NCI-H345 treated with DMSO at 0.1 percent for 48 hours (cell line): ENCODE data around the gene GNMT.
"Not testable (repeated sequence)": the region's sequence is repeated elsewhere in the genome, so short reads cannot be mapped to it uniquely, and the experiment has no call there.

ENCODE experiments used
- DNase-seq: peaks from one replicate; lab custom pipeline; 2025; ENCODE audit not compliant: unreplicated experiment; lab: John Stamatoyannopoulos, UW

Gene GNMT

GRCh38 chr6:42940493-42941045 lies 20.0 kb upstream of the GNMT start:
- no peak for DNase-seq

- not testable (repeated sequence) for DNase-seq
Measured at GRCh38 chr6:42941356-42941755, 19.2 kb upstream of the GNMT start.

- DNase-seq: no peak
Measured at GRCh38 chr6:42942444-42942843, 18.1 kb upstream of the GNMT start.

GRCh38 chr6:42947950-42948349 lies 12.6 kb upstream of the GNMT start:
- DNase-seq: no peak

- DNase-seq: no peak
Measured at GRCh38 chr6:42952389-42952788, 8.2 kb upstream of the GNMT start.

GRCh38 chr6:42954405-42954804 lies 6.1 kb upstream of the GNMT start:
- not testable (repeated sequence) for DNase-seq

- no peak for DNase-seq
Measured at GRCh38 chr6:42958125-42958524, 2.4 kb upstream of the GNMT start.

GRCh38 chr6:42959917-42960242 lies 674 bp upstream of the GNMT start:
- DNase-seq: no peak

- no peak for DNase-seq
Measured at GRCh38 chr6:42961020-42961470, 491 bp downstream of the GNMT start.

GRCh38 chr6:42962096-42962495 lies 1.5 kb downstream of the GNMT start:
- no peak for DNase-seq

- DNase-seq: no peak
Measured at GRCh38 chr6:42962502-42963178, 2.1 kb downstream of the GNMT start.

GRCh38 chr6:42963179-42963854 lies 2.8 kb downstream of the GNMT start:
- DNase-seq: no peak

- no peak for DNase-seq
Measured at GRCh38 chr6:42963855-42964605, 3.5 kb downstream of the GNMT start.

GRCh38 chr6:42966571-42966970 lies 6.0 kb downstream of the GNMT start:
- no peak for DNase-seq

- no peak for DNase-seq
Measured at GRCh38 chr6:42967228-42967627, 6.7 kb downstream of the GNMT start.

GRCh38 chr6:42968126-42968701 lies 7.7 kb downstream of the GNMT start:
- no peak for DNase-seq

GRCh38 chr6:42968783-42969182 lies 8.2 kb downstream of the GNMT start:
- no peak for DNase-seq

GRCh38 chr6:42969431-42969830 lies 8.9 kb downstream of the GNMT start:
- no peak for DNase-seq

GRCh38 chr6:42969934-42970333 lies 9.4 kb downstream of the GNMT start:
- DNase-seq: no peak

GRCh38 chr6:42970871-42971612 lies 10.5 kb downstream of the GNMT start:
- DNase-seq: no peak
